ENCODE data around the gene OGN.

- TF ChIP-seq CTCF (IDR thresholded peaks at IDR 0.05): no peak
- no peak for TF ChIP-seq POLR2A (IDR thresholded peaks at IDR 0.05)
These were observed 44.9 kb downstream of the OGN start for GRCh38 chr9:92359394-92359995.
